ENCODE data around the gene SLC4A5.

The SLC4A5 gene

GRCh38 chr2:74261204-74261864, 81.9 kb downstream of the SLC4A5 start:
- H3K4me3 ChIP-seq (ENCODE audit: control insufficient read depth, low read depth, low read length), result no peak overlapping the region
- no peak for DNase-seq (ENCODE audit: low read depth)
- TF ChIP-seq, protein P1, sequence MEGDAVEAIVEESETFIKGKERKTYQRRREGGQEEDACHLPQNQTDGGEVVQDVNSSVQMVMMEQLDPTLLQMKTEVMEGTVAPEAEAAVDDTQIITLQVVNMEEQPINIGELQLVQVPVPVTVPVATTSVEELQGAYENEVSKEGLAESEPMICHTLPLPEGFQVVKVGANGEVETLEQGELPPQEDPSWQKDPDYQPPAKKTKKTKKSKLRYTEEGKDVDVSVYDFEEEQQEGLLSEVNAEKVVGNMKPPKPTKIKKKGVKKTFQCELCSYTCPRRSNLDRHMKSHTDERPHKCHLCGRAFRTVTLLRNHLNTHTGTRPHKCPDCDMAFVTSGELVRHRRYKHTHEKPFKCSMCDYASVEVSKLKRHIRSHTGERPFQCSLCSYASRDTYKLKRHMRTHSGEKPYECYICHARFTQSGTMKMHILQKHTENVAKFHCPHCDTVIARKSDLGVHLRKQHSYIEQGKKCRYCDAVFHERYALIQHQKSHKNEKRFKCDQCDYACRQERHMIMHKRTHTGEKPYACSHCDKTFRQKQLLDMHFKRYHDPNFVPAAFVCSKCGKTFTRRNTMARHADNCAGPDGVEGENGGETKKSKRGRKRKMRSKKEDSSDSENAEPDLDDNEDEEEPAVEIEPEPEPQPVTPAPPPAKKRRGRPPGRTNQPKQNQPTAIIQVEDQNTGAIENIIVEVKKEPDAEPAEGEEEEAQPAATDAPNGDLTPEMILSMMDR (IDR thresholded peaks at IDR 0.05; ENCODE audit: control insufficient read depth, insufficient read depth, low read depth, low read length, missing control alignments), result peak; percentile 66

GRCh38 chr2:74260495-74260894, 82.7 kb downstream of the SLC4A5 start:
- no peak for DNase-seq (ENCODE audit: low read depth)
- H3K4me3 ChIP-seq (ENCODE audit: control insufficient read depth, low read depth, low read length), result no peak overlapping the region
- TF ChIP-seq, protein P1 (IDR thresholded peaks at IDR 0.05; ENCODE audit: control insufficient read depth, insufficient read depth, low read depth, low read length, missing control alignments), result no peak

- TF ChIP-seq, protein P1 (IDR thresholded peaks at IDR 0.05; ENCODE audit: control insufficient read depth, insufficient read depth, low read depth, low read length, missing control alignments), result no peak
- H3K4me3 ChIP-seq (ENCODE audit: control insufficient read depth, low read depth, low read length), result no peak overlapping the region
- no peak for DNase-seq (ENCODE audit: low read depth)
Observed at GRCh38 chr2:74259733-74260132, 83.5 kb downstream of the SLC4A5 start.

DNA sequence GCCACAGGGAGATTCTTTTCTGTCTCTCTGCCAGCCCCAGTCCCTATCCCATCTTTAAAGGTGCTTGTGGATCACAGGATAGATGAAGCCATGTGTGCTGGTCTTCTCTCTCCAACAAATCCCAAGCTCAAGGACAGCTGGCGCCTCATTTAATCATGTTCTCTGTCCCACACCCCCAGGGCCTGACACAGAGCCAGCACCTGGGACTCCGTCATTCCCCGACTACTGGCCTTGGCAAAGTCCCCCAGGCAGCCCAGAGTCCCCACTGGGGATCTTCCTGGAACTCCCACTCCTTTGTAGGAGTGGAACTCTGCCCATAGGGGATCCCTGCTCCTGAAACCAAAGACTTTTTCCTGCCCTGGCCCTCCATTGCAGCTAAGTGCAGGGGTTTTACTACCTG, 84.0 kb downstream of the SLC4A5 start:
- H3K4me3 ChIP-seq (ENCODE audit: control insufficient read depth, low read depth, low read length), result no peak overlapping the region
- DNase-seq (ENCODE audit: low read depth), result no peak
- TF ChIP-seq, protein P1 (IDR thresholded peaks at IDR 0.05; ENCODE audit: control insufficient read depth, insufficient read depth, low read depth, low read length, missing control alignments), result no peak

DNA sequence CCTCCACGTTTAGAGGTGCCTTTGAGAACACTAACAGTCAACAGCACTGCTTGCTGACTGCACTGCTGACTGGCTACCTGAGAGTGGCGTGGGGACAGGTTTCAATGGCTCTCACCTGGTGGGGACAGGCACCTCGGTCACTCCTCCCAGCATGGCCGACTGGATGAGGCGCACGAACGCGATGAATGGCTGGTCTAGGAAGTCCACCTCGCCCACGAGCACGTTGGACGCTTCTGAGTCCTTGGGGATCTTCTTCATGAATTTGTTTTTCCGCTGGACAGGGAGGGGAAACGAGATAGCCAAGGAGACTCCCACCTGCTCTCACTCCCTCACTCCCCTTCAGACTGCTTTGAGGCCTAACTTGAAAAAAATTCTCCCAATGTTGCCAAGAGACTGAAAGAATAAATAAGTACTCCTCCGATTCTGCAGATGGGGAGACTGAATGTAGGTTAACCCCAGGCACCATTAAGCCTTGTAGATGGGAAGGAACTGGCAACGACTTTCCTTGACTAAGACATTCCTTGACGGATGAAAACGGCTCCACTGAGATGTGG, 87.5 kb downstream of the SLC4A5 start:
- no peak for DNase-seq (ENCODE audit: low read depth)
- TF ChIP-seq, protein P1 (IDR thresholded peaks at IDR 0.05; ENCODE audit: control insufficient read depth, insufficient read depth, low read depth, low read length, missing control alignments), result no peak
- H3K4me3 ChIP-seq (ENCODE audit: control insufficient read depth, low read depth, low read length), result no peak overlapping the region

DNA sequence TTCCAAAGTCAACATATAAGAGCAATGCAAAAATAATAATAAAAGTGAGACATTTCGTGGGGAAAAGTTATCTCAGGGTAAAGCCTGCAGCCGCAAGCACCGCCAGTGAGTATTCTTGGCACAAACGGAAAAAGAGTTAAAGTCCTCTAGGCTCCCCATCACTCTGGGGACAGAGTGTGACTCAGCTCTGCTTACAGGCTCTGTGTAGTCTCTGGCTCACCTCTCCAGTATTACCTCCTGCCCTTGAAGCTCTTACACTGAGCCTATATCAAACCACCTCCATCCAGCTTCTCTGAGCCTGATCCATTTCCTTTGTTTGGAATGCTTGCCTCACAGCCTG, 89.3 kb downstream of the SLC4A5 start:
- DNase-seq (ENCODE audit: low read depth), result no peak
- no peak overlapping the region for H3K4me3 ChIP-seq (ENCODE audit: control insufficient read depth, low read depth, low read length)
- TF ChIP-seq, protein P1 (IDR thresholded peaks at IDR 0.05; ENCODE audit: control insufficient read depth, insufficient read depth, low read depth, low read length, missing control alignments), result no peak

Data from AG09309 (cell line).